IMR-90 (cell line): ENCODE measurements around the gene CASZ1.

ENCODE experiments used
- CEBPB ChIP-seq: IDR thresholded peaks from 2 replicates; pipeline ENCODE4 v1.6.1; 2012; ENCODE audit warnings: low read depth, low read length, improper control_type of control experiment
- FOS ChIP-seq: fragments of 150-350 bp; IDR thresholded peaks from 2 replicates; pipeline ENCODE4 v1.6.1; 2016; ENCODE audit warnings: low read depth, low read length
- MAZ ChIP-seq: IDR thresholded peaks from 2 replicates; pipeline ENCODE4 v1.6.1; 2012; ENCODE audit warnings: low read depth, mild to moderate bottlenecking, low read length, improper control_type of control experiment, moderate library complexity, borderline replicate concordance
- POLR2A ChIP-seq: IDR thresholded peaks from 2 replicates; pipeline ENCODE4 v1.6.1; 2012; ENCODE audit warnings: mild to moderate bottlenecking, low read depth, low read length
- RAD21 ChIP-seq: IDR thresholded peaks from 2 replicates; pipeline ENCODE4 v1.6.1; 2012; ENCODE audit warnings: low read length, improper control_type of control experiment
- RCOR1 ChIP-seq: IDR thresholded peaks from 2 replicates; pipeline ENCODE4 v1.6.1; 2012; ENCODE audit warnings: mild to moderate bottlenecking, low read length, improper control_type of control experiment; ENCODE audit not compliant: insufficient replicate concordance
- RFX5 ChIP-seq: IDR thresholded peaks from 2 replicates; pipeline ENCODE4 v1.8.0; 2012; ENCODE audit warnings: low read depth, mild to moderate bottlenecking, low read length, moderate library complexity
- SMC3 ChIP-seq: fragments of 150-350 bp; IDR thresholded peaks from 2 replicates; pipeline ENCODE4 v1.6.1; 2016; ENCODE audit warnings: low read depth, mild to moderate bottlenecking, antibody characterized with exemption, low read length, moderate library complexity
- TF ChIP-seq, protein P1 (sequence below): conservative IDR thresholded peaks from 2 replicates; pipeline ENCODE4 v1.5.1; 2012; ENCODE audit warnings: mild to moderate bottlenecking, low read depth, low read length, improper control_type of control experiment
- TF ChIP-seq, protein P2 (sequence below): fragments of 150-350 bp; IDR thresholded peaks from 2 replicates; pipeline ENCODE4 v1.6.1; 2017; ENCODE audit warnings: mild to moderate bottlenecking, antibody characterized with exemption, low read length, low read depth
- TF ChIP-seq, protein P3 (sequence below): fragments of 150-350 bp; IDR thresholded peaks from 2 replicates; pipeline ENCODE4 v1.6.1; 2016; ENCODE audit warnings: low read depth, mild to moderate bottlenecking, low read length, moderate library complexity, borderline replicate concordance

DNA sequence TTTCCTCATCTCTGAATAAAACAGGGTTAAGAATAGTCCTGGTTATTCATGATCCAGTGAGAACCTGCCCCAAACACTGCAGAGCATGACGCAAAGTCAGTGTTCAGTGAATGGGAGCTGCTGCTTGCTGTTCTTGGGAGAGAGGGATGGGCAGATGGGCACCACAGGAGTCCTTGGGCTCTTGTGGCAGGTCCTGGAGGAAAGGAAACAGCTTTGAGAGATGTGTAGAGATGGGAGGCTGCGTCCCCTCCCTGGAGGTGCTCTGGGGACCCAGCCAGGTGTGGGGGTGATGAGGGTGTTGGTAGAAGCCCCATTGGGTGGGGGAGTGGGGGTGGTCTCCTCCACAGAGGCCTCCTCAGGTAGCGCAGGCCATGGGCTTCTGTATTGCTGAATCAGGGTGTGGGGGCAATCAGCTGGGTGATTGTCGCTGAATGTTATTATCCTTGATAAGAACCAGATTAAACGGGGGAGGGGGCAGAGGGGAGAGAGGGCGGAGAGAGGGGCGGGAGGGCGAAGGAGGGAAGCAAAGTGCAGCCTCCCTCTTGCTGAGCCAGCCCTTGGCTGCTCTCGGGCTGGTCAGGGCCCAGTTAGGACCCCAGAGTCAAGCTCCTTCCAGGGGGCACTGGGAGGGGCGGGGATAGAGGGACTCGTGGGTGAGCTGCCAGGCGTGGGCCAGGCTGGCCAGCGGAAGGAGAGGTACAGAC is 22.9 kb upstream of the CASZ1 start:
- TF ChIP-seq POLR2A, result no peak
- TF ChIP-seq, protein P1, sequence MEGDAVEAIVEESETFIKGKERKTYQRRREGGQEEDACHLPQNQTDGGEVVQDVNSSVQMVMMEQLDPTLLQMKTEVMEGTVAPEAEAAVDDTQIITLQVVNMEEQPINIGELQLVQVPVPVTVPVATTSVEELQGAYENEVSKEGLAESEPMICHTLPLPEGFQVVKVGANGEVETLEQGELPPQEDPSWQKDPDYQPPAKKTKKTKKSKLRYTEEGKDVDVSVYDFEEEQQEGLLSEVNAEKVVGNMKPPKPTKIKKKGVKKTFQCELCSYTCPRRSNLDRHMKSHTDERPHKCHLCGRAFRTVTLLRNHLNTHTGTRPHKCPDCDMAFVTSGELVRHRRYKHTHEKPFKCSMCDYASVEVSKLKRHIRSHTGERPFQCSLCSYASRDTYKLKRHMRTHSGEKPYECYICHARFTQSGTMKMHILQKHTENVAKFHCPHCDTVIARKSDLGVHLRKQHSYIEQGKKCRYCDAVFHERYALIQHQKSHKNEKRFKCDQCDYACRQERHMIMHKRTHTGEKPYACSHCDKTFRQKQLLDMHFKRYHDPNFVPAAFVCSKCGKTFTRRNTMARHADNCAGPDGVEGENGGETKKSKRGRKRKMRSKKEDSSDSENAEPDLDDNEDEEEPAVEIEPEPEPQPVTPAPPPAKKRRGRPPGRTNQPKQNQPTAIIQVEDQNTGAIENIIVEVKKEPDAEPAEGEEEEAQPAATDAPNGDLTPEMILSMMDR, result no peak
- TF ChIP-seq, protein P2, sequence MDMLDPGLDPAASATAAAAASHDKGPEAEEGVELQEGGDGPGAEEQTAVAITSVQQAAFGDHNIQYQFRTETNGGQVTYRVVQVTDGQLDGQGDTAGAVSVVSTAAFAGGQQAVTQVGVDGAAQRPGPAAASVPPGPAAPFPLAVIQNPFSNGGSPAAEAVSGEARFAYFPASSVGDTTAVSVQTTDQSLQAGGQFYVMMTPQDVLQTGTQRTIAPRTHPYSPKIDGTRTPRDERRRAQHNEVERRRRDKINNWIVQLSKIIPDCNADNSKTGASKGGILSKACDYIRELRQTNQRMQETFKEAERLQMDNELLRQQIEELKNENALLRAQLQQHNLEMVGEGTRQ, result no peak
- TF ChIP-seq SMC3, result no peak
- TF ChIP-seq RCOR1, result no peak
- no peak for TF ChIP-seq RAD21
- TF ChIP-seq RFX5, result no peak
- TF ChIP-seq, protein P3, sequence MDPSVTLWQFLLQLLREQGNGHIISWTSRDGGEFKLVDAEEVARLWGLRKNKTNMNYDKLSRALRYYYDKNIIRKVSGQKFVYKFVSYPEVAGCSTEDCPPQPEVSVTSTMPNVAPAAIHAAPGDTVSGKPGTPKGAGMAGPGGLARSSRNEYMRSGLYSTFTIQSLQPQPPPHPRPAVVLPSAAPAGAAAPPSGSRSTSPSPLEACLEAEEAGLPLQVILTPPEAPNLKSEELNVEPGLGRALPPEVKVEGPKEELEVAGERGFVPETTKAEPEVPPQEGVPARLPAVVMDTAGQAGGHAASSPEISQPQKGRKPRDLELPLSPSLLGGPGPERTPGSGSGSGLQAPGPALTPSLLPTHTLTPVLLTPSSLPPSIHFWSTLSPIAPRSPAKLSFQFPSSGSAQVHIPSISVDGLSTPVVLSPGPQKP, result no peak
- no peak for TF ChIP-seq MAZ
- no peak for TF ChIP-seq FOS
- TF ChIP-seq CEBPB, result no peak
